NCI-H2081 treated with DMSO at 0.1 percent for 48 hours (cell line): Measurements from ENCODE around the gene CCDC149.

Source experiments
- DNase-seq: peaks from one replicate; lab custom pipeline; 2025; lab: John Stamatoyannopoulos, UW

CCDC149 gene

DNA sequence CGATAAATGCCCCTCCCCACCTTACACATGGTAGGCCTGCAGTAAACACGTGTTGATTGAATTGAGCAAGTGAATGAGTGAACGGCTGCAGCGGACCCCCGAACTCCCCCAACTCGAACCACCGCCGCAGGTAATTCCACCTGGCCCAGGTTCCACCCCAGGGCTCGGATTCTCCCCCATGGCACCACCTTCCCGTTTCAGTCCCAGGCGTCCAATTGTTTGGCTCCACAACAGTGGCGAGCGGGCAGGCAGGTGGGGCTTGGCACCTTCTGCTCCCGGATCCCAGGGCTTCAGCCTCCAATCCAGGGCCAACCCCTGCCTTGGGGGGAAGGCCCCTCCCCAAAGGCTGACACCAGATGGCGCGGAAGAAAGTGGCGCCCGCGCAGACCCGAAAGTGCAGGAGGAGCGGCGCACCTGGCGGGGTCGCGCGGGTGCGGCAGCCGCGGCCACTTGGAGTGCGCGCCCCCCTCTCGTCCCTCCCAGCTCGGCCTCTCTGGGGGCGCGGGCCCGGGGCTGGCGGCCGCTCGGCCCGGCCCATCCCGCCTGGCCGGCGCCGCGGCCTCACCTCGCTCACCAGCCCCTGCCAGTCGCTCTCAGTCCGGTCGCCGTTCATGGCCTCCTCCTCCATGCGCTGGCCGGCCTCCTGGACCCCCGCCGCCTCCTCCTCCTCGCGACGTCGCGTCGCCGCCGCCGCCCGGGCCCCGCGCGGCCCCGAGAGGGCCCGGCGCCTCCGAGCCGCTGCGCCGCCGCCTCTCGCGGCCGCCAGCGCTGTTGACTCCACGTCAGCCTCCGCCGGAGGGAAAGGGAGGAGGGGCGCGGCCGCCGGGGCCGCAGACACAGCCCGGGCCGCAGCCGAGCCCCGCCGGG, at the start of gene CCDC149:
CCDC149 (minus strand) TSS at position 791 of the 867 bp plus-strand sequence; CDS start at position 613, 178 bp downstream.
- DNase-seq, result peak; percentile 87

- no peak for DNase-seq
Observed at GRCh38 chr4:24957886-24958285, 45.0 kb upstream of the CCDC149 start.

DNA sequence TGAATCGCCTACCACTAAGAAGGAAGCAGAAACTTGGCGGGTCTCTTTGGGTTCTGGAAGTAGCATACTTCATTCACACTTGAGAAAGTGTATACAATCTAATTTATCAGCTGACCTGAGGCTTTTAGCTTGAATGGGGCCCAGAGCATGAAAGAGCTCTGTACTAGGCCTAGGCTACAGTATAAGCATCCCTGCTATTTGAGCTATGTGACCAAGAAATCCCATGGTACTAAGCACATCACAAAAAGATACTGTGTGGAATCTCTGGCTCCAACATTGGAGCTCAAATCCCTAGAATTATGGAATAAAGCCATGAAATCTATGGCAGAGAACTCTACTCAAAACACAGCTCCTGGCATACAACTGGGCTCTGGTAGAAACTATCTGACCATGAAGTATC, 43.9 kb upstream of the CCDC149 start:
- no peak for DNase-seq

DNA sequence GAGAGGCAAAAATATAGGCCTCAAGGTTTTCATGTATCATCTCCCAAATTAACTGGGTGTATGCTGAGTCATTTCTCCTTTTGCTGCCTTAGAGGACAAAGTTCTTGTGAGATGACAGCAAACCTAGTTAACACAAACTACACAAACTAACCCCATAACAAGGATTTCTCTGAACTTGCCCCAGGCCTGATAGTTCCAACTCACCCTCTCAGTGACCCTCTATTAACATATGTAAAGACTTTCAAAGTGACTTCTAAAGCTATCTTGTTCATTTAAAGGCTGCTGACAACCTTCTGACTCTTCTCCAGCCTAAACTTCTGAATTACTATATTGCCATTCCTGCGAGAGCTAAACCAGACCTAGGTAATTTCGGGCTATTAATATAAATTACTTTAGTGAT, 43.2 kb upstream of the CCDC149 start:
- no peak for DNase-seq

- DNase-seq, result no peak
Observed at GRCh38 chr4:24952667-24953066, 39.8 kb upstream of the CCDC149 start.

DNA sequence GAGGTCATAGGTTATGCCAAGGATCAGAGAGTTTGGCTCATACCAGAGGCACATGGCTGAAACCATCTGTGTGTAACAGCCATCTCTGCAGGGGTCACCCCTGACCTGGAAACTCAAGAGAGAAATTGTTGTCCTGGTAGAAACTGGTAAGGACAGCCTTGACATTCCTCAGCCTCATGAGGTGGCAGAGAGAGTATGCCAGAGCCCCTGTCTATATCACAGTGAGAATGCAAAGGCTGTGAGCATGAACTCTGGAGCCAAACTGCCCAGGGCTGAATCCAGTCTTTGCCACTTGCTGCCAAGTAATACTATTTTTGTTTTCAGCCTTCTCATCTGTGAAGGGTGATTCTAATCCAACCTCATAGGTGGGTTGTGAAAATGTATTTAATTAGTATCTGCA, 37.1 kb upstream of the CCDC149 start:
- no peak for DNase-seq

DNA sequence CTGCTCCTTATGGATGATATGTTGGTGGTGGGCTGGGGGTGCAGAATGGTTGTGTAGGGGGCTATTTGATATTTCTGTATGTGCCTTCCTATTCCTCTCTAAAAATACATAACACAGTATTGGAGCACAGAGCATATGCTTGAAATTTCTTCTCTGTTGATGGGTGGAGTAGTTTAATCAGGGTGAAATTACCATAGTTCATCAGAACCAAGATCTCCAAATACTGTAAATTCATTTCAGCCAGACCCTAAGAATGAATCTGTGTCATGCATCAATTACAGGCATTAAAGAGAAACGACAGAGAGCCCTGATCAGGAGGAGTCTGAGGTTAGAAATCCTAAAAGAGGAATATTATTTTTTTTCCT, 25.1 kb upstream of the CCDC149 start:
- no peak for DNase-seq

DNA sequence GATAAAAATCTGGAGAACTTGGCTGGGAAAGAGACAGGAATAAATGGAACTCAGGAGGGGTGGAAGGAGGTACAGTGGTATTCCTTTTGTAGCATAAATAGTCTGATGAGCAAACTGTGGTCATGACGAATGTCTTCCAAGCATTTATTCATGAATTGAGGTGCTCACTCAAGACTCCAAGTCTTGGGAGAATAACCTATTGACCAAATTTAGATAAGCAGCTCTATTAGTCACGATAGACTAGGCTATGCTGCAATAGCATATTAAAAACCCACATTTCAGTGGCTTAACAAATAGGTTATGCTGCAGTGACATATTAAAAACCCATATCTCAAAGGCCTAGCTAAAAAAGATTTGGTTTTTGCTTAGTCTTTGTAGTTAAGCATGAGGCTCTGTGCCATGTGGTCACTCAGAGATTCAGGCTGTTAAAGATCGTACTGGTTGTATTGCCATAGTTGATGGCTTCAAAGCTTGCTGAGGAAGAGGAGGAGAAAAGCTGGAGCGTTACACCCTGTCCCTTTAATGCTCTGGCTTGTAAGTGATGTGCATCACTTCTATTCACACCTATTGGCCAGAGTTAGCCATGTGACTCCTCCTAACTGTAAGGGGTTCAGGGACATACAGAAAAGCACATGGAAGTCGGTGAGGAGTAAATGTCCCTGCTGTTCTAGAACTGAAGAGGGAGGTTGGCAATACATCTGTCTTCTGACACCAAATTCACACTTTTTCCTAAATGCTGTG, 24.5 kb upstream of the CCDC149 start:
- no peak for DNase-seq

- DNase-seq, result no peak
Observed at GRCh38 chr4:24935856-24936255, 23.0 kb upstream of the CCDC149 start.

DNA sequence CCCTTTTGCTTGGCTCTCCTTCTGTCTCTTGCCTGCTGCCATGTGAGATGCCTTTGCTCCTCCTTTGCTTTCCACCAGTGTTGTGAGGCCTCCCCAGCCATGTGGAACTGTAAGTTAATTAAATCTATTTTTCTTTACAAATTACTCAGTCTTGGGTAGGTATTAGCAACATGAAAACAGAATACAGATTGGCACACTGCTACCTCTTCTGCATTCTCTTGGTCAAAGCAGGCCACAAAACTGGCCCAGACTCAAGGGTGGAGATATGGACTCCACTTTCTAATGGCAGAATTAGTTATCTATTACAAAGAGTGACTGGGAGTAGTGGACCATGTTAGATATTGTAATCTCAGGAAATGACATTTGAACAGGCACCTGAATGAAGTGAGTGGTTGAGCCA, 21.5 kb upstream of the CCDC149 start:
- DNase-seq, result no peak

- no peak for DNase-seq
Observed at GRCh38 chr4:24933684-24934275, 20.9 kb upstream of the CCDC149 start.

GRCh38 chr4:24932515-24933225, 19.8 kb upstream of the CCDC149 start:
- DNase-seq, result peak; percentile 26

DNA sequence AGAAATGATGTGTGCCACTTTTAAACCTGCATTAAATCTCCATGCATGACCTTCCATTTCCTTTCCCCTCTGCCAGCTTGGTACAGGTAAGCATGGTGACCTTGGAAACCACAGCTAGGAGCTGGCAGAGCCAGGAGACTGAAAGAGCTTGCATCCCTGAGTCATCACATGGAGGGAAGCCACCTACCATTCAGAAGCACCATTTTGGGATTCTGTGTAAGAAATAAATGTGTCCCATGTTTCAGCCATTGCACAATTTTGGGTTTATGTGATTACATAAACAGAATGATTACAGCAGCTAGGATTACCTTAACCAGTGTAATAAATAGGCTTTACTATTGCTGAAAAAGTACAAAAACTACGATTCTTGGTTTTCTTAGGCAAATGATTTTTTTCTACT, 17.3 kb upstream of the CCDC149 start:
- DNase-seq, result no peak

GRCh38 chr4:24928708-24929107, 15.9 kb upstream of the CCDC149 start:
- DNase-seq, result no peak

DNA sequence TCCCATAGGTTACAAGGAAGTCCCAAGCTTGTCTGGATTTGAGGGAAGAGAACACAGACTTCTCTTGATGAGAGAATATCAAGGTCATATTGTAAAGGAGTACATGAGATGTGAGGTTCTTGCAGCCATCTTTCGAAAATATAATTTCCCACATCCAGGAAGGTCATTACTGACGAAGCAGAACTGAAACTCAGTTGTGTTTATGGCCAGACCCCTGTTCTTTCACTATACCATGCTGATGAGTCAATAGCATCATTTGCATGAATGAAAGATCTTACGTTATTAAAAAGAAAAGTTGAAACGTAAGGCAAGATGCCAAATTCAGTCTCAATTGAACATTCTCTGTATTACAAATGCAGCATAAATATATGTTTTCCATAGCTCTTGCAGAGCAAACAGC, 14.2 kb upstream of the CCDC149 start:
- no peak for DNase-seq

DNA sequence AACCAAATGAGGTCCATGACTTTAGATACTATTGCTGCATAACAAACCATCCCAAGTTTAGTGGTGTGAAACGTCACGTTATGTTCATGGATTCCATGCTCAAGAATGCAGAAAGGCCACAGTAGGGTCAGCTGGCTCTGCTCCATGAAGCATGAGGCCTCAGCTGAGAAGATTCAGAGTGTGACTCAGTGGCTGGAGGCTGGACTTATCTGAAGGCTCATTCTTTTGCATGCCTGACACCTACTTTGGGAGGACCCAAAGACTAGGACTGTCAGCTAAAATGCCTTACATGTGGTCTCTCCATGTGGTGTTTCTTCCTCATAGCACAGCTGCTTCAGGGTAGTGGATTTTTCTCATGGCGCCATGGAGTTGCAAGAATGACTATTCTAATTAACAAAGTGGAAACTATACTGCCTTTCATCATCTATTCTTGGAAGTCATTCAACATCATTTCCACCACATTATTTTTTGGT, 11.5 kb upstream of the CCDC149 start:
- DNase-seq, result no peak

GRCh38 chr4:24923550-24923949, 10.7 kb upstream of the CCDC149 start:
- DNase-seq, result no peak

DNA sequence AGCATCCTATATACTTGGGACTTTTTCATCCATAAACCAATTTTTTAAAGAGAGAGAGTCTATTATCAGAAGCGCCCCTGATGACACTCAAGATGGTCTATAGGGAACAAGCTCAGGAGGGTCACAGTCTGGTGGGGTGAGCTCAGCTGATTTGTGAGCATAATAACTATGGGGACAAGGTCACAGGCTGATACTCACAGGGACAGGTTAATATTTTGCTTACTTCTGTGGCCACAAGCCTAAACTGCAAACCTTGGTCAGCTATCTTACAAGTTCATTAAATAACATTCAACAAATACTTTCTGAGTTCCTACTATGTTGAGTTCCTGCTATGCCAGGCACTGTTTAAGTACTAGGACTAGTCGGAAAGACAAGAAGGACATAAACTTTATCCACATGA, 10.2 kb upstream of the CCDC149 start:
- DNase-seq, result no peak

- DNase-seq, result no peak
Observed at GRCh38 chr4:24922416-24922815, 9.6 kb upstream of the CCDC149 start.

DNA sequence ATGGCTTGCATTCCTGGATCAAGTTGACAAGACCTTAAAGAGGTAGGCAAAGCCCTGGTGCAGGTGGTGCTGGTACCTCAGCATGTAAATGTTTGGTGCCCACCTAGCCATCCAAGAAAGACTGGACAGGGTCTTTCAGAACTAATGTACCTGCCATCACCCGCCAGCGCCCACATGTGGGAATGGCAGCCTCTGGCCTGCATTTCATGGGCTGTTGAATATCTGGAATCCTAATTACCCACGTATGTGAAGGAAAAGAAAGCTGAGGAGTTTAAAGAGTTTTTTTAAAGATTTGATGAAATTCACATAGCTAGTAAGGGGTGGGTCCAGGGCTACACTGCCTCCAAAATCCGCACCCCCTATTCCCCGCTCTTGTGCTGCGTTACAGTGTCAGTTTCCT, 8.6 kb upstream of the CCDC149 start:
- no peak for DNase-seq

GRCh38 chr4:24920008-24920407, 7.2 kb upstream of the CCDC149 start:
- no peak for DNase-seq
